Measurements from ENCODE around the gene ORAI3.

The ORAI3 gene

GRCh38 chr16:30984669-30985400 lies 36.0 kb downstream of the ORAI3 start, which contains the start of gene HSD3B7:
Gene HSD3B7, plus strand, starts transcription at chr16:30985207. Its CDS starts 452 bp downstream, at chr16:30985659.
- peak; percentile 91 to 93 for DNase-seq
- H3K27me3 ChIP-seq: no peaks in the 10 kb centered on the region
- peaks cover 0 to 15% (median 11%) of the 10 kb centered on the region in 4 donors for H3K4me1 ChIP-seq
- intact Hi-C loops (cut with DNase I; ENCODE audit: low total_unique reads): loop anchor here (1.0 to 10.0 kb wide), 5 partner anchors 87 to 890 kb away; partner anchors contain the start of genes ZNF267, ZNF646 and ZNF668
- H3K9me3 ChIP-seq: no peaks in the 10 kb centered on the region
- H3K36me3 ChIP-seq: peaks cover 9 to 60% (median 38%) of the 10 kb centered on the region in 3 donors
- H3K27ac ChIP-seq: peak within 1 kb of the TSS in 1 of 2 donors; percentile 33
- TF ChIP-seq CTCF (IDR thresholded peaks at IDR 0.05): peak; percentile 92 to 95
- peak within 1 kb of the TSS; percentile 40 to 55 for H3K4me3 ChIP-seq

- peak overlapping the region in 1 of 2 donors; percentile 33 for H3K27ac ChIP-seq
- peak overlapping the region; percentile 40 to 55 for H3K4me3 ChIP-seq
- H3K4me1 ChIP-seq: peaks cover 0 to 15% (median 11%) of the 10 kb centered on the region in 4 donors
- no peaks in the 10 kb centered on the region for H3K27me3 ChIP-seq
- H3K36me3 ChIP-seq: peaks cover 3 to 53% (median 30%) of the 10 kb centered on the region in 3 donors
- TF ChIP-seq CTCF (IDR thresholded peaks at IDR 0.05): no peak
- peak in 1 of 2 donors; percentile 48 for DNase-seq
- H3K9me3 ChIP-seq: no peaks in the 10 kb centered on the region
- intact Hi-C loops (cut with DNase I; ENCODE audit: low total_unique reads): loop anchor here (1.0 to 10.0 kb wide), 5 partner anchors 87 to 889 kb away; partner anchors contain the start of genes ZNF267, ZNF646 and ZNF668
Measured at GRCh38 chr16:30985401-30986128, 36.7 kb downstream of the ORAI3 start.

- Histone ChIP-seq H3K27ac (peak overlapping the region in 1 of 2 donors; percentile 33), H3K9me3 (no peaks in the 10 kb centered on the region), H3K4me1 (peaks cover 0 to 15% (median 11%) of the 10 kb centered on the region in 4 donors), H3K36me3 (peaks cover 0 to 45% (median 22%) of the 10 kb centered on the region in 3 donors), H3K4me3 (no peak overlapping the region), H3K27me3 (no peaks in the 10 kb centered on the region)
- intact Hi-C loops (cut with DNase I; ENCODE audit: low total_unique reads): loop anchor here (5.0 to 10.0 kb wide), 4 partner anchors 86 to 888 kb away; partner anchors contain the start of genes ZNF267, ZNF646 and ZNF668
- no peak for DNase-seq
- TF ChIP-seq CTCF (IDR thresholded peaks at IDR 0.05): no peak
Measured at GRCh38 chr16:30986129-30986991, 37.5 kb downstream of the ORAI3 start.

GRCh38 chr16:30987581-30988190 lies 38.8 kb downstream of the ORAI3 start:
- no peak overlapping the region for H3K4me3 ChIP-seq
- no peaks in the 10 kb centered on the region for H3K9me3 ChIP-seq
- H3K27me3 ChIP-seq: no peaks in the 10 kb centered on the region
- no peak for DNase-seq
- no peak overlapping the region for H3K27ac ChIP-seq
- no peak for TF ChIP-seq CTCF (IDR thresholded peaks at IDR 0.05)
- peaks cover 0 to 32% (median 13%) of the 10 kb centered on the region in 3 donors for H3K36me3 ChIP-seq
- intact Hi-C loops (cut with DNase I; ENCODE audit: low total_unique reads): loop anchor here (5.0 to 10.0 kb wide), 4 partner anchors 85 to 887 kb away; partner anchors contain the start of genes ZNF267, ZNF646 and ZNF668
- peaks cover 0 to 15% (median 11%) of the 10 kb centered on the region in 4 donors for H3K4me1 ChIP-seq

All from tibial artery (tissue), 4 donors.